ENCODE measurements around the gene ITPR1. TPM values are rescaled to one million over a fixed set of nuclear protein-coding genes. Genes with fewer than 3 reads are reported as not detected.

The ITPR1 gene
- total and polyA plus RNA-seq, 4 experiments from 2014 or later, result 6.1 to 72.8 (median 44.2) TPM

DNA sequence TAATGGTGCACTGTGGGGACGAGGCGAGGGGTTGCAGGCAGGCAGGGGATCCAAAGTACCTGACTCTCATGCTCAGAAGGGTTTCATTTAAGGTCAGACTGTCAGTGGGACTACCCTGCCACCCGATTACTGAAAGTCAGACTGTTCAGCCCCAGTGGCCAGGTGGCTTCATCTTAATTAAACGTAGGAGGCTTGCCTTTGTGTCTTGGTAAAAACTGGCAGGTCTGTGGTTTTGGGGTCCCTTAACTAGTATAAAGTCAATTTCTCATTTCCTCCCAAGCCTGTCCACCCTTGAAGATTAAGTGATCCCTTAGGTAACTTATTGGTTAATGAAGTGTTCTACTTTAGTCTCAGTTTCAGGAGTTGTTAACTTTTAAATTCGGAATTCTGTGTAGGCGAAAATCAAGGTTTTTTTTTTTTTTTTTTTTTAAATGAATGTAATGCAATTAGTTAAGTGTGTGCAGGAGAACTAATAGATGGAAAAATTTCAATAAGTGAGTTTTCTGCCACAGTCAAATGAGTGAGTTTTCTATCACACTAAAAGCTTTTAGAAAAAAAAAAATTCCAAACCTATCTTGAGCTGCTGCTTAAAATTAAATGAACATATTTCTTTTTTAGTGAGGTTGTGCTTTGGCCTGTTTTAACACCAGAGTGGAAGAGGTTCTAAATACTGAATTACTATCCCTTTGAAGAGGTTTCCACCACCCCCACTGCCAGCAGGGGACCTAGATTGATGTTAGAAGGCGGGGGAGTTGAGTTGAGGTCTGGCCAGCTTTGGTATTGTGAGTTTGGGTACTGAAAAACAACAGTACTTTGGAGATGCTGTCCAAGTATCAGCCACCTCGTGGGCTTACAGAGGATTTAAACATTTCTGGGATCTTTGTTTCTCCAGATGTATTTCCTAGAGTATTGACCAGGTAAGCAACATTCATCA, 15.2 kb downstream of the ITPR1 start:
- Histone ChIP-seq H3K36me3 (ENCODE audit: insufficient read depth, low read length) (no peaks in the 10 kb centered on the region), H3K9me3 (ENCODE audit: control insufficient read depth in 1 of 2, low read length in 2 of 2) (no peaks in the 10 kb centered on the region), H3K4me1 (ENCODE audit: insufficient read depth, low read length) (peaks cover 41% of the 10 kb centered on the region), H3K27me3 (ENCODE audit: insufficient read depth, low read length) (no peaks in the 10 kb centered on the region), H3K4me3 (ENCODE audit: low read length in 2 of 2) (no peak overlapping the region), H3K27ac (ENCODE audit: low read depth, low read length) (no peak overlapping the region)
- ChIA-PET POLR2A (ENCODE audit: partially characterized antibody) (interaction anchor here (3.2 kb wide), 1 partner anchor 15 kb away, joined by 20 read pairs; the partner anchor contains the start of gene ITPR1), CTCF (ENCODE audit: partially characterized antibody) (interaction anchor here (1.1 to 6.3 kb wide), 4 partner anchors 11 to 607 kb away, joined by 3 to 28 read pairs (median 3); partner anchors contain the start of gene ITPR1)
- Mint-ChIP-seq H3K4me1 (peaks cover 35 to 48% (median 42%) of the 10 kb centered on the region in 4 donors), H3K27me3 (no peaks in the 10 kb centered on the region), H3K9me3 (no peaks in the 10 kb centered on the region), H3K4me3 (no peak overlapping the region), H3K36me3 (peaks cover 16 to 20% of the 10 kb centered on the region in 2 donors), H3K27ac (peak overlapping the region in 2 of 7 donors; percentile 4 to 9)
- intact Hi-C loops (cut with micrococcal nuclease), result no loop called here
- no peak for DNase-seq

GRCh38 chr3:4509043-4509442, 15.9 kb downstream of the ITPR1 start:
- H3K4me1 Mint-ChIP-seq, result peaks cover 31 to 41% (median 38%) of the 10 kb centered on the region in 4 donors
- H3K27ac Mint-ChIP-seq, result peak overlapping the region in 1 of 7 donors; percentile 7
- intact Hi-C loops (cut with micrococcal nuclease), result no loop called here
- POLR2A ChIA-PET (ENCODE audit: partially characterized antibody), result interaction anchor here (3.2 kb wide), 1 partner anchor 16 kb away, joined by 20 read pairs; the partner anchor contains the start of gene ITPR1
- H3K4me1 ChIP-seq (ENCODE audit: insufficient read depth, low read length), result peaks cover 34% of the 10 kb centered on the region
- H3K36me3 Mint-ChIP-seq, result peaks cover 16 to 20% of the 10 kb centered on the region in 2 donors
- no peak overlapping the region for H3K4me3 Mint-ChIP-seq
- DNase-seq, result no peak
- no peaks in the 10 kb centered on the region for H3K27me3 Mint-ChIP-seq
- no peaks in the 10 kb centered on the region for H3K36me3 ChIP-seq (ENCODE audit: insufficient read depth, low read length)
- no peaks in the 10 kb centered on the region for H3K9me3 ChIP-seq (ENCODE audit: control insufficient read depth in 1 of 2, low read length in 2 of 2)
- no peak overlapping the region for H3K4me3 ChIP-seq (ENCODE audit: low read length in 2 of 2)
- CTCF ChIA-PET (ENCODE audit: partially characterized antibody), result interaction anchor here (1.1 to 1.5 kb wide), 3 partner anchors 10 to 606 kb away, joined by 3 read pairs; no protein-coding TSS in a partner anchor
- H3K27me3 ChIP-seq (ENCODE audit: insufficient read depth, low read length), result no peaks in the 10 kb centered on the region
- no peak overlapping the region for H3K27ac ChIP-seq (ENCODE audit: low read depth, low read length)
- H3K9me3 Mint-ChIP-seq, result no peaks in the 10 kb centered on the region

GRCh38 chr3:4509983-4510755, 17.0 kb downstream of the ITPR1 start:
- Histone ChIP-seq H3K4me3 (ENCODE audit: low read length in 2 of 2) (no peak overlapping the region), H3K27me3 (ENCODE audit: insufficient read depth, low read length) (no peaks in the 10 kb centered on the region), H3K36me3 (ENCODE audit: insufficient read depth, low read length) (no peaks in the 10 kb centered on the region), H3K4me1 (ENCODE audit: insufficient read depth, low read length) (peaks cover 23% of the 10 kb centered on the region), H3K27ac (ENCODE audit: low read depth, low read length) (no peak overlapping the region), H3K9me3 (ENCODE audit: control insufficient read depth in 1 of 2, low read length in 2 of 2) (no peaks in the 10 kb centered on the region)
- intact Hi-C loops (cut with micrococcal nuclease), result no loop called here
- Mint-ChIP-seq H3K4me3 (peak overlapping the region in 1 of 8 donors; percentile 26), H3K36me3 (peaks cover 9 to 20% of the 10 kb centered on the region in 2 donors), H3K4me1 (peaks cover 24 to 34% (median 28%) of the 10 kb centered on the region in 4 donors), H3K27me3 (no peaks in the 10 kb centered on the region), H3K9me3 (no peaks in the 10 kb centered on the region), H3K27ac (peak overlapping the region in 4 of 7 donors; percentile 5 to 81 (median 59))
- no peak for DNase-seq
- ChIA-PET POLR2A (ENCODE audit: partially characterized antibody) (interaction anchor here (1.6 to 3.2 kb wide), 2 partner anchors 17 kb away, joined by 5 to 20 read pairs; partner anchors contain the start of gene ITPR1), CTCF (ENCODE audit: partially characterized antibody) (interaction anchor here (1.3 kb wide), 1 partner anchor 159 kb away, joined by 3 read pairs; no protein-coding TSS in a partner anchor)

- ChIA-PET CTCF (ENCODE audit: partially characterized antibody) (interaction anchor here (0.7 to 1.8 kb wide), 3 partner anchors 13 to 161 kb away, joined by 3 to 4 read pairs (median 3); partner anchors contain the start of gene ITPR1), POLR2A (ENCODE audit: partially characterized antibody) (interaction anchor here (1.6 kb wide), 1 partner anchor 19 kb away, joined by 5 read pairs; the partner anchor contains the start of gene ITPR1)
- Histone ChIP-seq H3K4me3 (ENCODE audit: low read length in 2 of 2) (no peak overlapping the region), H3K4me1 (ENCODE audit: insufficient read depth, low read length) (peaks cover 7% of the 10 kb centered on the region), H3K27ac (ENCODE audit: low read depth, low read length) (no peak overlapping the region), H3K27me3 (ENCODE audit: insufficient read depth, low read length) (no peaks in the 10 kb centered on the region), H3K36me3 (ENCODE audit: insufficient read depth, low read length) (no peaks in the 10 kb centered on the region), H3K9me3 (ENCODE audit: control insufficient read depth in 1 of 2, low read length in 2 of 2) (no peaks in the 10 kb centered on the region)
- H3K4me1 Mint-ChIP-seq, result peaks cover 15 to 21% (median 18%) of the 10 kb centered on the region in 4 donors
- DNase-seq, result no peak
- H3K27ac Mint-ChIP-seq, result peak overlapping the region in 1 of 7 donors; percentile 42
- intact Hi-C loops (cut with micrococcal nuclease), result no loop called here
- H3K9me3 Mint-ChIP-seq, result no peaks in the 10 kb centered on the region
- H3K27me3 Mint-ChIP-seq, result no peaks in the 10 kb centered on the region
- peaks cover 9 to 20% of the 10 kb centered on the region in 2 donors for H3K36me3 Mint-ChIP-seq
- no peak overlapping the region for H3K4me3 Mint-ChIP-seq
Measured at GRCh38 chr3:4511491-4512262, 18.5 kb downstream of the ITPR1 start.

DNA sequence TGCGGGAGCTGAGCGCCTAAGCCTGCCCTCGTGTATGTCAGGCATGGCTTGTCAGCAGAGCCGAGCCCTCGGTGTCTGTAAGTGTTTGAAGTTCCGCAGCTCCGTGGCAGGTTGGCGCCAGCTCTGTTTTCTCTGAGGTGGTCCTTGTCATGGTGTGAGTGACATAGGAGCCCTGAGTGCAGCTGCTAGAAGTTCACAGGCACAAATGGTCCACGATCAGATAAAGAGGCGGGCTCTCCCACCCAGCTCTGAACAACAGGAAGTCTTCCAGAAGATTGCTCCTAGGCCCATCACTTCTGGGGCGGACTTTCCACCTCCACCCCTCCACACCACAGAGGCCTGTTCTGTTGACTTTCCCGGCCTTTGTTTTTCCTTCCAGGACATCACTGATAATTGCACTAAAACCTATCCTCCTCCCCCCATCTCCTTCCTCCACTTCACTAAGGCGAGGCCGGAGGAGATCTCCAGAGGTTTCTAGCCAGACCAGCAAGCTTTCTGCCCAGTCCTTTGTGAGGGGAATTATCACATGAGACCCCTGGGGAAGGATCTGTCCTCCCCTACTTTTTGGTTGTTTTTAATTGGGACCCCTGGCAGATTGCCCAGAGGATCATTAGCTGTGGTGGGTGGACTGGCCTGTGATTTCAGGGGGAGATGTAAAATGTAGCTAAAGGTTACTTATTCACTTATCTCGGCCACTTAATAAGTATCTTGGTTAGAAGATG, 19.9 kb downstream of the ITPR1 start:
- Histone ChIP-seq H3K36me3 (ENCODE audit: insufficient read depth, low read length) (no peaks in the 10 kb centered on the region), H3K4me1 (ENCODE audit: insufficient read depth, low read length) (peaks cover 12% of the 10 kb centered on the region), H3K27ac (ENCODE audit: low read depth, low read length) (no peak overlapping the region), H3K9me3 (ENCODE audit: control insufficient read depth in 1 of 2, low read length in 2 of 2) (no peaks in the 10 kb centered on the region), H3K27me3 (ENCODE audit: insufficient read depth, low read length) (no peaks in the 10 kb centered on the region), H3K4me3 (ENCODE audit: low read length in 2 of 2) (no peak overlapping the region)
- peaks cover 17 to 20% (median 19%) of the 10 kb centered on the region in 4 donors for H3K4me1 Mint-ChIP-seq
- intact Hi-C loops (cut with micrococcal nuclease), result no loop called here
- peak overlapping the region in 2 of 7 donors; percentile 39 for H3K27ac Mint-ChIP-seq
- CTCF ChIA-PET (ENCODE audit: partially characterized antibody), result interaction anchor here (1.8 to 3.8 kb wide), 3 partner anchors 20 to 162 kb away, joined by 4 to 11 read pairs (median 6); partner anchors contain the start of gene ITPR1
- POLR2A ChIA-PET (ENCODE audit: partially characterized antibody), result no interaction called here
- H3K36me3 Mint-ChIP-seq, result peaks cover 9 to 16% of the 10 kb centered on the region in 2 donors
- no peaks in the 10 kb centered on the region for H3K9me3 Mint-ChIP-seq
- no peaks in the 10 kb centered on the region for H3K27me3 Mint-ChIP-seq
- H3K4me3 Mint-ChIP-seq, result no peak overlapping the region
- no peak for DNase-seq

GRCh38 chr3:4514321-4514720, 21.2 kb downstream of the ITPR1 start:
- no peaks in the 10 kb centered on the region for H3K27me3 ChIP-seq (ENCODE audit: insufficient read depth, low read length)
- peaks cover 7% of the 10 kb centered on the region in 2 donors for H3K36me3 Mint-ChIP-seq
- H3K4me1 ChIP-seq (ENCODE audit: insufficient read depth, low read length), result peaks cover 23% of the 10 kb centered on the region
- intact Hi-C loops (cut with micrococcal nuclease), result no loop called here
- peaks cover 21 to 30% (median 26%) of the 10 kb centered on the region in 4 donors for H3K4me1 Mint-ChIP-seq
- no peaks in the 10 kb centered on the region for H3K27me3 Mint-ChIP-seq
- ChIA-PET CTCF (ENCODE audit: partially characterized antibody) (interaction anchor here (1.8 to 3.8 kb wide), 2 partner anchors 22 to 119 kb away, joined by 6 to 11 read pairs; partner anchors contain the start of gene ITPR1), POLR2A (ENCODE audit: partially characterized antibody) (interaction anchor here (10.4 kb wide), 1 partner anchor 21 kb away, joined by 106 read pairs; the partner anchor contains the start of gene ITPR1)
- H3K36me3 ChIP-seq (ENCODE audit: insufficient read depth, low read length), result no peaks in the 10 kb centered on the region
- H3K27ac Mint-ChIP-seq, result peak overlapping the region in 1 of 7 donors; percentile 81
- H3K27ac ChIP-seq (ENCODE audit: low read depth, low read length), result no peak overlapping the region
- H3K9me3 Mint-ChIP-seq, result no peaks in the 10 kb centered on the region
- no peak for DNase-seq
- H3K4me3 Mint-ChIP-seq, result no peak overlapping the region
- no peak overlapping the region for H3K4me3 ChIP-seq (ENCODE audit: low read length in 2 of 2)
- H3K9me3 ChIP-seq (ENCODE audit: control insufficient read depth in 1 of 2, low read length in 2 of 2), result no peaks in the 10 kb centered on the region
